C4-2B (cell line): ENCODE data around the gene EHF.

ENCODE experiments used
- CTCF ChIP-seq: fragments of 450-650 bp; conservative IDR thresholded peaks from 2 replicates; pipeline ENCODE4 v1.5.1; 2017; ENCODE audit warnings: mild to moderate bottlenecking
- ZFX ChIP-seq: fragments of 450-650 bp; IDR thresholded peaks from 2 replicates; pipeline ENCODE4 v1.6.1; 2017

- TF ChIP-seq CTCF (no peak), ZFX (no peak)
Observed at GRCh38 chr11:34576331-34576730, 44.6 kb upstream of the EHF start.
